GM23248 (cell line): ENCODE data around the gene MAP3K5. TPM values are rescaled to one million over a fixed set of nuclear protein-coding genes. Genes with fewer than 3 reads are reported as not detected.

Experiments
- DNase-seq: peaks from one replicate; pipeline ENCODE4 v3.0.0-alpha.2; 2015
- H2AFZ ChIP-seq: fragments of 200-600 bp; sonication (generic); 2 replicates; pipeline ENCODE4 v1.6.1; 2016; ENCODE audit warnings: antibody characterized with exemption
- H3F3A ChIP-seq: fragments of 200-600 bp; sonication (generic); 2 replicates; pipeline ENCODE4 v1.6.1; 2016; ENCODE audit warnings: mild to moderate bottlenecking, antibody characterized with exemption, mixed run types; ENCODE audit not compliant: insufficient read depth
- H3K27ac ChIP-seq: fragments of 200-600 bp; sonication (generic); 2 replicates; pipeline ENCODE4 v1.5.1; 2016; ENCODE audit warnings: mild to moderate bottlenecking
- H3K27me3 ChIP-seq: fragments of 200-600 bp; sonication (generic); replicated peaks from 2 replicates; pipeline ENCODE4 v1.6.1; 2016; ENCODE audit warnings: mild to moderate bottlenecking; ENCODE audit not compliant: insufficient read depth
- H3K36me3 ChIP-seq: fragments of 200-600 bp; sonication (generic); 2 replicates; pipeline ENCODE4 v1.6.1; 2016; ENCODE audit warnings: low read depth, mild to moderate bottlenecking
- H3K4me1 ChIP-seq: fragments of 200-600 bp; sonication (generic); 2 replicates; pipeline ENCODE4 v1.6.1; 2016; ENCODE audit warnings: mild to moderate bottlenecking; ENCODE audit not compliant: insufficient read depth
- H3K4me2 ChIP-seq: fragments of 200-600 bp; sonication (generic); one replicate; pipeline ENCODE4 v1.6.1; 2016; ENCODE audit warnings: mild to moderate bottlenecking; ENCODE audit not compliant: unreplicated experiment
- H3K4me3 ChIP-seq: fragments of 200-600 bp; sonication (generic); 2 replicates; pipeline ENCODE4 v1.5.1; 2016; ENCODE audit warnings: mild to moderate bottlenecking
- H3K79me2 ChIP-seq: fragments of 200-600 bp; sonication (generic); 2 replicates; pipeline ENCODE4 v1.6.1; 2016; ENCODE audit warnings: mild to moderate bottlenecking; ENCODE audit not compliant: insufficient read depth
- H3K9ac ChIP-seq: fragments of 200-600 bp; sonication (generic); 2 replicates; pipeline ENCODE4 v1.6.1; 2016; ENCODE audit warnings: mild to moderate bottlenecking
- H3K9me2 ChIP-seq: fragments of 200-600 bp; sonication (generic); 2 replicates; pipeline ENCODE4 v1.6.1; 2016; ENCODE audit warnings: mixed run types, mild to moderate bottlenecking, moderate library complexity; ENCODE audit not compliant: insufficient read depth
- H3K9me3 ChIP-seq: fragments of 200-600 bp; sonication (generic); one replicate; pipeline ENCODE4 v1.6.1; 2017; ENCODE audit warnings: low read depth
- H4K20me1 ChIP-seq: fragments of 200-600 bp; sonication (generic); 2 replicates; pipeline ENCODE4 v1.6.0; 2016; ENCODE audit not compliant: insufficient read depth
- EZH2 ChIP-seq: fragments of 200-600 bp; sonication (generic); IDR thresholded peaks from 2 replicates; pipeline ENCODE4 v1.6.1; 2018; ENCODE audit warnings: antibody characterized with exemption, mild to moderate bottlenecking; ENCODE audit not compliant: insufficient read depth, poor library complexity, severe bottlenecking
- EZH2phosphoT487 ChIP-seq: fragments of 200-600 bp; sonication (generic); IDR thresholded peaks from 2 replicates; pipeline ENCODE4 v1.6.1; 2018; ENCODE audit warnings: antibody characterized with exemption, moderate library complexity, mild to moderate bottlenecking, low read depth; ENCODE audit not compliant: insufficient read depth
- WGBS, 2 experiments: methylation state at CpG; one replicate each; pipeline ENCODE4 v1.1.6; 2015 to 2017; ENCODE audit warnings: low lambda C conversion rate in 2 of 2, low coverage in 1 of 2; ENCODE audit errors: missing lambda C conversion rate in 2 of 2; 5-methylcytosine and 5-hydroxymethylcytosine counted together
- in situ Hi-C: fragments of 300-500 bp; cut with MboI; formaldehyde crosslinking; loops from 2 replicates; pipeline ENCODE4 v1.15.0; 2020
- polyA plus RNA-seq: library from polyadenylated mRNA; unstranded; fragments of >200 nt; fragmentation: Nextera tagmentation; extraction: Ambion mirVana; gene quantifications from 2 replicates; pipeline ENCODE4 v1.2.1, GENCODE V29; 2016
- total RNA-seq: library from RNA; depleted of rRNA; stranded (reverse); fragments of >200 nt; shearing (Covaris generic); gene quantifications from 2 replicates; pipeline ENCODE4 v1.2.3, GENCODE V29; 2014

The MAP3K5 gene
- total and polyA plus RNA-seq, 2 experiments from 2014 or later, result 1.4 to 4.1 TPM

- H3F3A ChIP-seq, result 0 out of 2 replicates have a peak, but pooled peaks cover 6% of the 10 kb centered on the region
- H3K9me2 ChIP-seq, result no peaks in the 10 kb centered on the region
- H3K27ac ChIP-seq, result no peak overlapping the region
- H3K79me2 ChIP-seq, result no peaks in the 10 kb centered on the region
- no peaks in the 10 kb centered on the region; the same call in 1 of the 2 replicates for H3K4me1 ChIP-seq
- 86 to 88% methylated on average over 13 of the region's 13 CpGs for WGBS, 2 experiments
- no peak for DNase-seq
- H3K4me2 ChIP-seq, result no peak overlapping the region
- H3K4me3 ChIP-seq, result no peak overlapping the region
- H2AFZ ChIP-seq, result no peak overlapping the region
- H3K36me3 ChIP-seq, result no peaks in the 10 kb centered on the region
- TF ChIP-seq EZH2phosphoT487, result no peak
- no peak for TF ChIP-seq EZH2
- in situ Hi-C loops, result no loop called here
- no peaks in the 10 kb centered on the region for H3K9me3 ChIP-seq
- no peaks in the 10 kb centered on the region for H3K27me3 ChIP-seq
- H3K9ac ChIP-seq, result no peak overlapping the region
- no peaks in the 10 kb centered on the region for H4K20me1 ChIP-seq
These were observed 42.8 kb downstream of the MAP3K5 start for GRCh38 chr6:136749359-136749997.

DNA sequence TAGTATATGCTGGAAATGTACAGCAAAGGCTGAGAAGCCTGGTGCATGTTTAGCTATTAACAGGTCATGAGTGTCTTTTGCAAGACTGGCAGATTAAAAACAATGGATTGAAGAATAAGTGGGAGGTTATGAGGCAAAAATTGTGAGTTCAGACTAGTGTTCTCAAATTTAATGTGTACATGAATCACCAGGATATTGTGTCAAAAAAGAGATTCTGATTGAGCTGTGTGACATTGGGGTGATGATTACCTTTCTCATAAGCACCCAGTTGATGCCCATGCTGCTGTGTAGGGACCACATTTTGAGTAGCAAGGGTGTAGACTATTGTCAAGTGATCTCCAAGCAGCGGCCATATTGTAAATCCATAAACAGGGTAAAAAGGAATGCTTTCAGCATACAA, 44.8 kb downstream of the MAP3K5 start:
- no peaks in the 10 kb centered on the region for H3K9me3 ChIP-seq
- H3F3A ChIP-seq, result 0 out of 2 replicates have a peak, but pooled peaks cover 6% of the 10 kb centered on the region
- H3K9ac ChIP-seq, result no peak overlapping the region
- H3K27me3 ChIP-seq, result no peaks in the 10 kb centered on the region
- no peak for DNase-seq
- no peaks in the 10 kb centered on the region; the same call in 1 of the 2 replicates for H3K4me1 ChIP-seq
- no peak overlapping the region for H3K4me3 ChIP-seq
- no peaks in the 10 kb centered on the region for H3K9me2 ChIP-seq
- in situ Hi-C loops, result no loop called here
- H3K36me3 ChIP-seq, result no peaks in the 10 kb centered on the region
- 95 to 100% methylated on average over 1 of the region's 1 CpG for WGBS, 2 experiments
- no peak overlapping the region for H3K4me2 ChIP-seq
- H3K27ac ChIP-seq, result no peak overlapping the region
- no peaks in the 10 kb centered on the region for H4K20me1 ChIP-seq
- no peak for TF ChIP-seq EZH2phosphoT487
- no peak for TF ChIP-seq EZH2
- H2AFZ ChIP-seq, result no peak overlapping the region
- H3K79me2 ChIP-seq, result no peaks in the 10 kb centered on the region

GRCh38 chr6:136745300-136745699, 47.0 kb downstream of the MAP3K5 start:
- Histone ChIP-seq H3K4me1 (no peaks in the 10 kb centered on the region), H2AFZ (no peak overlapping the region), H3K27ac (no peak overlapping the region), H3K36me3 (no peaks in the 10 kb centered on the region), H3K4me3 (no peak overlapping the region), H3K9me2 (no peaks in the 10 kb centered on the region), H3K4me2 (no peak overlapping the region), H3K27me3 (no peaks in the 10 kb centered on the region), H3F3A (no peaks in the 10 kb centered on the region), H3K79me2 (no peaks in the 10 kb centered on the region), H3K9ac (no peak overlapping the region), H3K9me3 (no peaks in the 10 kb centered on the region), H4K20me1 (no peaks in the 10 kb centered on the region)
- in situ Hi-C loops, result no loop called here
- TF ChIP-seq EZH2 (no peak), EZH2phosphoT487 (no peak)
- no peak for DNase-seq
- 85 to 91% methylated on average over 6 of the region's 6 CpGs for WGBS, 2 experiments

GRCh38 chr6:136744889-136745288, 47.4 kb downstream of the MAP3K5 start:
- no peaks in the 10 kb centered on the region for H3K36me3 ChIP-seq
- H3K4me1 ChIP-seq, result no peaks in the 10 kb centered on the region
- no peak for TF ChIP-seq EZH2
- no peak for TF ChIP-seq EZH2phosphoT487
- H3K4me2 ChIP-seq, result no peak overlapping the region
- H3F3A ChIP-seq, result no peaks in the 10 kb centered on the region
- H3K27me3 ChIP-seq, result no peaks in the 10 kb centered on the region
- H3K9me3 ChIP-seq, result no peaks in the 10 kb centered on the region
- H3K27ac ChIP-seq, result no peak overlapping the region
- no peak overlapping the region for H3K9ac ChIP-seq
- no peaks in the 10 kb centered on the region for H4K20me1 ChIP-seq
- no peaks in the 10 kb centered on the region for H3K79me2 ChIP-seq
- H2AFZ ChIP-seq, result no peak overlapping the region
- DNase-seq, result no peak
- in situ Hi-C loops, result no loop called here
- H3K4me3 ChIP-seq, result no peak overlapping the region
- H3K9me2 ChIP-seq, result no peaks in the 10 kb centered on the region
- 82 to 90% methylated on average over 5 of the region's 5 CpGs for WGBS, 2 experiments
